Naive thymus-derived CD8-positive, alpha-beta T cell (primary cell): ENCODE results near the gene LPP. TPM values are rescaled to one million over a fixed set of nuclear protein-coding genes. Genes with fewer than 3 reads are reported as not detected.
A peak's percentile ranks its signal among the peaks of the same experiment; 100 is the strongest.

Experiments
- ATAC-seq, 2 donors: fragments of 150-1000 bp; cut with Tn5 transposase in 1 of 2; sonication (Bioruptor Pico), chemical (Tn5 transposase) in 1 of 2; 1 replicate in 1 of 2; 2 replicates in 1 of 2; pipeline ENCODE4 v1.10.0; 2021; ENCODE audit warnings: mild to moderate bottlenecking in 2 of 2, moderate library complexity in 2 of 2
- POLR2A ChIA-PET: fragments of 350-600 bp; sonication (Branson Sonifier 250); formaldehyde crosslinking; loops from one replicate; lab custom pipeline; 2021; ENCODE audit warnings: antibody characterized with exemption; lab: Charles Lee
- DNase-seq, 10 donors: peaks; one replicate each; pipeline versions ENCODE4 v3.0.0 to v3.0.0-alpha.2; 2020 to 2022
- H3K27ac Mint-ChIP-seq, 10 donors: one replicate each; pipeline ENCODE4 v1.8.0; 2020 to 2022; ENCODE audit warnings: mild to moderate bottlenecking in 10 of 10, mixed read lengths in 10 of 10, moderate library complexity in 4 of 10, inconsistent platforms in 1 of 10
- H3K27me3 Mint-ChIP-seq, 5 donors: one replicate each; pipeline ENCODE4 v1.8.0; 2021 to 2022; ENCODE audit warnings: mixed read lengths in 5 of 5
- H3K36me3 Mint-ChIP-seq, 3 donors: one replicate each; pipeline ENCODE4 v1.8.0; 2020 to 2022; ENCODE audit warnings: mixed read lengths in 3 of 3, mild to moderate bottlenecking in 2 of 3, inconsistent platforms in 1 of 3
- H3K4me1 Mint-ChIP-seq, 4 donors: one replicate each; pipeline ENCODE4 v1.8.0; 2021 to 2022; ENCODE audit warnings: mixed read lengths in 4 of 4
- H3K4me3 Mint-ChIP-seq, 10 donors: one replicate each; pipeline ENCODE4 v1.8.0; 2020 to 2022; ENCODE audit warnings: mild to moderate bottlenecking in 10 of 10, mixed read lengths in 10 of 10, moderate library complexity in 6 of 10, inconsistent platforms in 1 of 10
- H3K9me3 Mint-ChIP-seq, 9 donors: one replicate each; pipeline ENCODE4 v1.8.0; 2020 to 2022; ENCODE audit warnings: mixed read lengths in 9 of 9, mild to moderate bottlenecking in 3 of 9, inconsistent platforms in 1 of 9, moderate library complexity in 1 of 9
- polyA plus RNA-seq, 3 donors: library from polyadenylated mRNA; unstranded; fragments of 300-500 nt; fragmentation: Illumina TruSeq; gene quantifications; one replicate each; pipeline ENCODE4 v1.2.3, GENCODE V29; 2021
- total RNA-seq, 8 experiments: library from RNA in 2 of 8; stranded (reverse) in 2 of 8; gene quantifications; one replicate each; pipeline ENCODE4 v1.2.3 and lab custom pipeline; 2021 to 2026

LPP gene
- total and polyA plus RNA-seq, 5 experiments from 2014 or later: 4.9 to 12.5 (median 7.7) TPM

DNA sequence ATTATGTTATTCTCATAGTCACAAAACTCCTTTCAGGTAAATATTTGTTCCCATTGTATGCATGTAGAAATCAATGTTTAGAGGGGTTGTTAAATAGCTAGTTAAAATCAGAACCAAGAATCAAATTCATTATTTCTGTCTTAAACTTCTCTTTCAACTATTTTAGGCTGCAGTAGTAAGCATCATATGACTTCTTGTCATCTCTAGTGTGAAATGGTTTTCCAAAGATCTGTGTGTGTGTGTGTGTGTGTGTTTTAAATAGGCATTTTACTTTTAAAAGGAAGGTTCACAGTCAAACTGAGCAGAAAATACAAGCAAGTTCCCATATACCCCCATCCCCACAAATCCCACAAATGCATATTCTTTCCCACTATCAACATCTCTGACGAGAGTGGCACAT, 506.5 kb downstream of the LPP start:
- Mint-ChIP-seq H3K9me3 (no peaks in the 10 kb centered on the region), H3K36me3 (no peaks in the 10 kb centered on the region), H3K27me3 (no peaks in the 10 kb centered on the region), H3K4me3 (no peak overlapping the region), H3K27ac (no peak overlapping the region), H3K4me1 (peaks cover 0 to 2% (median under 1%) of the 10 kb centered on the region in 4 donors)
- ATAC-seq (no peak), DNase-seq (no peak)
- POLR2A ChIA-PET: no interaction called here

DNA sequence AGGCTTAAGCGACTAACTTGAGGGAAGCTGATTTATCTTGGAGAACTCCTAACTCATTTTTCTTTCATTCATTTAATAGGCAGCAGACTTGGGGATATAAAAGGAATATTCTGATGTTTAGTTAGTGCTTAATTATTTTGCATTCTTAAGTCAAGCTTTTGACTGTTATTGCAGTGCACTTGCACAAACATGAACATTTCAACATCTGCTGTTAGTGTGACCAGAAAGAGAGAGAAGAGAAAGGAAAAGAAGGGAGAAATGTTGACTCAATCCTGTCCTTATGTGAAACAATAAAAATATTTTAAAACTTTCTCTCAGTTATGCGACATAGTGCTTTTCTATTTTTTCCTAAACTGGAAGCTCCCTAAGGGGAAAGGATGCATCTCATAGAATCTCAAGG, 507.8 kb downstream of the LPP start:
- no peak overlapping the region for H3K4me3 Mint-ChIP-seq
- no peaks in the 10 kb centered on the region for H3K9me3 Mint-ChIP-seq
- peaks cover 0 to 5% (median 0%) of the 10 kb centered on the region in 3 donors for H3K36me3 Mint-ChIP-seq
- DNase-seq (no peak), ATAC-seq (no peak)
- POLR2A ChIA-PET: no interaction called here
- H3K4me1 Mint-ChIP-seq: peaks cover 0 to 2% (median under 1%) of the 10 kb centered on the region in 4 donors
- no peaks in the 10 kb centered on the region for H3K27me3 Mint-ChIP-seq
- no peak overlapping the region for H3K27ac Mint-ChIP-seq

DNA sequence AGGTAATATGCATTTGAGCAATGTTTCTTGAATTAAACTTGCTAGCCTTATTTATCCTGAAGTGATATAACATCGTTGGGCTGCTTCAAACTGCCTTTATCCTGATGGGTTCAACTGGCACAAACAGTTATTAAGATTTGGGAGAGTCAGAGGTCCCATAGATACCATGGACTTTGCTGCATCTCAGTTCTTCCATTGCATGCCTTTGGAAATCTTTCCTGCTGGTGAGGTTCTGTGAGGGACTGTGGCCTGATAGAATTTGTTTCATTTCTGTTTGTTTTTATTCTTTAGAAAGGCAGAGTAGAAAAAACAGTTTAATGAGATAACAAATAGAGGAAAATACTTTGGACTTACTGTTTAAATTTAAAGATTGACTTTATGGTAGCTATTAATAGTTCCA, 508.3 kb downstream of the LPP start:
- POLR2A ChIA-PET: no interaction called here
- H3K27me3 Mint-ChIP-seq: no peaks in the 10 kb centered on the region
- peak overlapping the region in 1 of 10 donors; percentile 49 for H3K27ac Mint-ChIP-seq
- no peak overlapping the region for H3K4me3 Mint-ChIP-seq
- ATAC-seq (no peak), DNase-seq (no peak)
- no peaks in the 10 kb centered on the region for H3K9me3 Mint-ChIP-seq
- peaks cover 0 to 5% (median 0%) of the 10 kb centered on the region in 3 donors for H3K36me3 Mint-ChIP-seq
- peaks cover 0 to 2% (median under 1%) of the 10 kb centered on the region in 4 donors for H3K4me1 Mint-ChIP-seq

DNA sequence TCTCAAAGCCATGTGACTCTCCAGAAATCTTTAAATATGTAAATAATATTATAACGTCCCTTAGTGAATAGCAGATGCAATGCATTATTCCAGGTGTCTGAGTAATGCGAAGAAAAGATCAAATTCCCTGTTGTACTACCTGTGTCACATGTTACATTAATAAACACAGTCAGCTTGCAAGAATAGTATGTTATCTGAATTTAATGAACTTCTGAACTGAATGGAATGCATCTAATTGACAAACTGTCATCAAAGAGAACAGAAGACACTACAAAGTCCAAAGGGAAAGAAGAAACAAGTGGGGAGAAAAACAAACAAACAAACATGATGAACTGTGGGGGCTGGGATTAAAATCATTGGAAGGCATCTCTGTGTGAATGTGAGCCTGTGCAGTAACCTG, 508.8 kb downstream of the LPP start:
- Mint-ChIP-seq H3K9me3 (no peaks in the 10 kb centered on the region), H3K4me1 (peaks cover 0 to 2% (median under 1%) of the 10 kb centered on the region in 4 donors), H3K4me3 (no peak overlapping the region), H3K27me3 (no peaks in the 10 kb centered on the region), H3K36me3 (peaks cover 0 to 5% (median 0%) of the 10 kb centered on the region in 3 donors), H3K27ac (no peak overlapping the region)
- ATAC-seq: no peak
- no peak for DNase-seq
- POLR2A ChIA-PET: no interaction called here

DNA sequence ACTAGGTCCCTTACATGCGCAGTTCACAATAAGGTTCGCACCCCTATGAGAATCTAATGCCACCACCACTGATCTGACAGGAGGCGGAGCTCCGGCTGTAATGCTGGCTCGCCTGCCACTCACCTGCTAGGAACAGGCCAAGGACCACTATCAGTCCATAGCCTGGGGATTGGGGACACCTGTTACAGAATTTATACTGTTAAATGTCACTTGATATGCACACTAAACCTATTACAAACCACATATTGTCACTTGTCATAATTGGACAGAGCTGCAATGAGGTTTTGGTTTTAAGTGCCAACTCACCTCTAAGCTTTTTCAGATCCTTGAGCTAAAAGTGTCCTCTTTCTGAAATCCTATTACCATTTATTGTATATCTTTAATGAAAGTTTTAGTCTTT, 509.9 kb downstream of the LPP start:
- ATAC-seq: no peak

DNA sequence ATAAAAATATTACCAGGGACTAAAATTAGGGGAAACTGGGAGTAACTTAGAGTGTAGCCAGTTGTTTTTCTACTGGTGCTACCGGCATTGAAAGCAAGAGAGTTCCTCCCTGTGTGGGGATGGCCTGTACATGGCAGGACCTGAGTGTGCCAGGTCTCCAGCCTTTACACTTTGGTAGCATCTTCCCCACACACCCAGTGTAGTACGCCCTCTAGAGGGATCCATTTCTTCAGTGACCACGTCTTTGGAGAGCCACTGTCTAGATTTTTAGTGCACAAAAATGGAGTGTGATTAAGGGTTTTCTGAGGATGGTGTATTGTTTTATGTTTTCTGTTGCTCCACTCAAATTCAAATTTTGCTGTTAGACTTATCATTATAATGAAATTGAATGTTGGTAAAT, 510.8 kb downstream of the LPP start:
- no peak for ATAC-seq
- Mint-ChIP-seq H3K9me3 (peaks cover 0 to 8% (median 0%) of the 10 kb centered on the region in 9 donors), H3K27me3 (no peaks in the 10 kb centered on the region), H3K27ac (no peak overlapping the region), H3K36me3 (peaks cover 2 to 19% (median 5%) of the 10 kb centered on the region in 3 donors), H3K4me3 (no peak overlapping the region), H3K4me1 (peaks cover 0 to 1% (median 0%) of the 10 kb centered on the region in 4 donors)
- POLR2A ChIA-PET: no interaction called here
- DNase-seq: no peak

More for the DNA sequence above, 509.9 kb downstream of the LPP start:
- POLR2A ChIA-PET: no interaction called here
- peaks cover under 1 to 10% (median 2%) of the 10 kb centered on the region in 3 donors for H3K36me3 Mint-ChIP-seq
- H3K27me3 Mint-ChIP-seq: no peaks in the 10 kb centered on the region
- H3K27ac Mint-ChIP-seq: no peak overlapping the region
- H3K9me3 Mint-ChIP-seq: peaks cover 0 to 4% (median 0%) of the 10 kb centered on the region in 9 donors
- peaks cover 0 to 1% (median 0%) of the 10 kb centered on the region in 4 donors for H3K4me1 Mint-ChIP-seq
- H3K4me3 Mint-ChIP-seq: no peak overlapping the region
- DNase-seq: no peak

DNA sequence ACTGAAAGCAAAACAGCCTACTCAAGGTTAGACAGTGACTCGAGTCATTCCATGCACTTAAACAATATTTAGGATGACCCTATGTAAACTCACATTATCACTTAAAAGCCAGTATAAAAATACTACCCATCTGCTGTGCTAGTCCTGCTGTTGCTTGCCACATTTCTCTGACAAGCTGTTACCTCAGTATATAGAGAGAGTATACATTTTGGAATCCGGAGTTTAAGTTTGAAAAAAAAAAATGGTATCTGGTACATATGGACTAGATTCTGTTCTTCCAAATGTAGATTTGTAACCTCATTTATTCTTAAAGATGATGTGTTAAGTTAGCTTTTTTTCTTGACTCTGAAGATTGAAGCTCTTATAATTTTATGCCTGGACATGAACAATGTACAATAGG, 514.0 kb downstream of the LPP start:
- POLR2A ChIA-PET: no interaction called here
- DNase-seq: no peak

DNA sequence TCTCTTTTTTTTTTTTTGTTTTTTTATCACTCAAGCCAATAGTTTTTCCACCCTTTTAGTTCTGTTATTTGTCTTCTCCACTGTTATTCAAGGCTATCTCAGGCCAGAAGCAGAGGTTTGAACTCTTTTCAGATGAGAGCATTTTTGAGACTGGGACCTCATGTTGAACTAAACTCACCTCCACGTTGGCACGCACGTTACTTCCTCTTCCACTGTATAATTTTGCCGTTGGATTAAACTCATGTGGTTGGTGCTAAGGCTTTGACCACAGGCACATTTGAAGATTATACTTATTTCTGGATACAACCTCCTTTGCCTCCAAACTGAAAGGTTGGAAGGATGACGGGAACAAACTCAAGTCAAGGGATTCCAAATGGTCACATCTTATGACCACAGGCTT, 516.5 kb downstream of the LPP start:
- no peaks in the 10 kb centered on the region for H3K27me3 Mint-ChIP-seq
- no peak for ATAC-seq
- H3K4me3 Mint-ChIP-seq: no peak overlapping the region
- POLR2A ChIA-PET: no interaction called here
- peaks cover 0 to 13% (median 7%) of the 10 kb centered on the region in 4 donors for H3K4me1 Mint-ChIP-seq
- no peak for DNase-seq
- H3K36me3 Mint-ChIP-seq: peaks cover 2 to 21% (median 5%) of the 10 kb centered on the region in 3 donors
- H3K27ac Mint-ChIP-seq: no peak overlapping the region
- H3K9me3 Mint-ChIP-seq: peaks cover 0 to 8% (median 0%) of the 10 kb centered on the region in 9 donors

More for the DNA sequence above, 514.0 kb downstream of the LPP start:
- ATAC-seq: no peak
- peaks cover 0 to 13% (median 7%) of the 10 kb centered on the region in 4 donors for H3K4me1 Mint-ChIP-seq
- no peak overlapping the region for H3K4me3 Mint-ChIP-seq
- peaks cover 0 to 8% (median 0%) of the 10 kb centered on the region in 9 donors for H3K9me3 Mint-ChIP-seq
- H3K27ac Mint-ChIP-seq: no peak overlapping the region
- H3K27me3 Mint-ChIP-seq: no peaks in the 10 kb centered on the region
- peaks cover 2 to 21% (median 5%) of the 10 kb centered on the region in 3 donors for H3K36me3 Mint-ChIP-seq

DNA sequence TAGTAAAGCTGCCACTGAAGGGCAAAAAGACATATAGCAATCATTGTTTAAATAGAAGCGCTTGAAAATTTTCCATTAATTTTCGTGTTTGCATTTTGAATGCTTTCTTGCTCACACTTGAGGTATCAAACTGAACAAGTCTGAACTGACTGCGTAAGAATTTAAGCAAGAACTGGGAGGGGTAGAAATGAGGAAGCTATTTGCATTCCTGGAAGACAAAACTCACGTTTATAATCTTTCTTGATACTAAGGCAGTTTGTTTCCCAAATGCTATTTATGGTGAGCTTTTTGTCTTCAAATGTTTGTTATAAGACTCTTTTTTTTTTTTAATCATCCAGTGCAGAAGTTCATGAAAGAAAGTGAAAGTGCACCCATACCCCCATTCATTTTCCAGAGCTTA, 518.0 kb downstream of the LPP start:
- POLR2A ChIA-PET: no interaction called here
- Mint-ChIP-seq H3K4me3 (peak overlapping the region in 1 of 10 donors; percentile 45), H3K27ac (no peak overlapping the region), H3K9me3 (peaks cover 0 to 8% (median 0%) of the 10 kb centered on the region in 9 donors), H3K4me1 (peaks cover 0 to 13% (median 7%) of the 10 kb centered on the region in 4 donors), H3K27me3 (no peaks in the 10 kb centered on the region), H3K36me3 (peaks cover 2 to 16% (median 5%) of the 10 kb centered on the region in 3 donors)
- DNase-seq (no peak), ATAC-seq (no peak)

DNA sequence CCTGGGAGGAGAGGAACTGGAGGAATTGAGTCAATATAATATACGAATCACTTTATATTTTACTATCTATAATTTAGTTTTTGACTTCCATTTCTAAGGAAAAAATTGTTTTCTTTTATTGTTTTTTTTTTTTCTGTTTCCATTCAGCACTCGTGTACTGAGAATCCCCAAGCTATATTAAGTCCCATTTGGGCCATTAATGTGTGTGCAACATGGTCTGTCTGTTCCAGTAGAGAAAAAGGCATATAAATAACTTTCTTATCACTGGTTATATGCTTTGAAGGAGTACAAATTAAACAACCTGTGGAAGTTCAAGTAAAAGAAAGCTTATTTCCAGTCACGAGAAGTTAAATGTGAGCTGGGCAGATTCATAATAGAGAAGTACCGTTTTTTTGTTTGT, 518.9 kb downstream of the LPP start:
- no peak overlapping the region for H3K4me3 Mint-ChIP-seq
- DNase-seq (no peak), ATAC-seq (no peak)
- H3K36me3 Mint-ChIP-seq: peaks cover 2 to 16% (median 5%) of the 10 kb centered on the region in 3 donors
- no peaks in the 10 kb centered on the region for H3K27me3 Mint-ChIP-seq
- H3K4me1 Mint-ChIP-seq: peaks cover 0 to 13% (median 7%) of the 10 kb centered on the region in 4 donors
- H3K27ac Mint-ChIP-seq: no peak overlapping the region
- POLR2A ChIA-PET: interaction anchor here (0.6 kb wide), 1 partner anchor 75 kb away, joined by 3 read pairs; no protein-coding TSS in a partner anchor
- H3K9me3 Mint-ChIP-seq: peaks cover 0 to 8% (median 0%) of the 10 kb centered on the region in 9 donors

DNA sequence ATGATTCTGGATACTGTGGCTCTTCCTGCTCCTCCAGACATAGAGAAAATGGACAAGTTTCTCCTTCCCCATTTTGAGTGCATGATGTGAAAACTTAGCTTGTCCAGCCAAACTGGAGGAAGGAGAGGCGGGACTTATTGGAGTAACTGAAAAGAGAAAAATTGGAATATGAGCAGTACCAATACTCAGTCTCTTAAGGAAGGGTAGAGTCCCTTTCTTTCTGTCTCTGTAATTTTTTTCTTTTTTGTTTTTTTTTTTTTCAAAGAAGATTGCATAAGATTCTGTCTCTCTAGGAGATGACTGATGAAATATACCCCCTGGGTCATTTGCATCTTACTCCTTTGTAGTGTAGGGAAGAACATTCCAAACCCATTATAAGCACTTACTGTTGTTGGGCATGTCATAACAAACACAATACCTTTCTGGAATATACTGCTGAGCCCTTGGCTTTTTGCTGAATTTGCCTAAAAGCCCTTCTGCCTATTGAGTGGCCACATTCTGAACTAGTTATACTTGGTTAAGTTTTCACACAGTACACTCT, 519.8 kb downstream of the LPP start:
- no peak overlapping the region for H3K4me3 Mint-ChIP-seq
- ATAC-seq: no peak
- H3K9me3 Mint-ChIP-seq: peaks cover 0 to 7% (median 0%) of the 10 kb centered on the region in 9 donors
- no peak for DNase-seq
- POLR2A ChIA-PET: no interaction called here
- peaks cover 0 to 13% (median 7%) of the 10 kb centered on the region in 4 donors for H3K4me1 Mint-ChIP-seq
- H3K27ac Mint-ChIP-seq: no peak overlapping the region
- H3K36me3 Mint-ChIP-seq: peaks cover 2 to 12% (median 4%) of the 10 kb centered on the region in 3 donors
- H3K27me3 Mint-ChIP-seq: no peaks in the 10 kb centered on the region

DNA sequence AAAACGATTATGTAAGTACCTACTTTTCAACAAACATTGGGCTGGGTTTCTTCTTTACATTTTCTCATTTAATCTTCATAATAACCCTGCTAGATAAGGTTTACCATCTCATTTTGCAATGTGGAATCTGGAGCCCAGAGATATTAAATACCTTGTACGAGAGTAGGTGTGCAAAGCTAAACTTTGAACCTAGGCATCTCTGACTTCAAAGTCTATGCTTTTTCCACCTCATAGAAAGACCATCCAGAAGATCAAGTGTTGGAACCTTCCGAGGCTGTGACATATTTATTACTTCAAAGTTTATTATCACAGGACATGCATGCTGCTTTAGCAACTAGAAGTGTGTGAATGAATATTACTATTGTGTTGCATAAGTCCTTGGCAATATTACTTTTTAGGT, 520.6 kb downstream of the LPP start:
- Mint-ChIP-seq H3K27ac (no peak overlapping the region), H3K4me3 (no peak overlapping the region), H3K27me3 (no peaks in the 10 kb centered on the region), H3K9me3 (peaks cover 0 to 3% (median 0%) of the 10 kb centered on the region in 9 donors), H3K36me3 (peaks cover 0 to 3% (median 0%) of the 10 kb centered on the region in 3 donors), H3K4me1 (peaks cover 0 to 13% (median 7%) of the 10 kb centered on the region in 4 donors)
- DNase-seq: no peak
- no peak for ATAC-seq
- POLR2A ChIA-PET: no interaction called here

DNA sequence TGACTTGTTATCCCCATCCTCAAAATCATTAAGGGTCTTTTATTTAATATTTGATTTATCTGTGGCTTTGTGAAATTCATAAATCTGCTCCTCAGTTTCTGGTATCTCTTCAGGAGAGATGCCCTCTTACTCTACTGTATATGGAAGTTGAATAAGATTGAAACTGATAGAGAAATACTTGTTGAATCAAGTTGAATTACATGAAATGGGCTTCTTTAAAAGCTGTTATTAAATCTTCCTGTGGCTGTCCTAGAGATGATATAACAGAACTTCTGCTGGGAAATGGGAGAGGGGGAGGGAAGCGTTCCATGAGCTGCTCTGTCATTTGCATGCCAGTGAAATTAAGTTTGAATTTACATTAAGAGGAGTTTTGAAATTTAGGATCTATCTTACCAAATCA, 523.4 kb downstream of the LPP start:
- no peaks in the 10 kb centered on the region for H3K27me3 Mint-ChIP-seq
- peaks cover 0 to 3% (median 0%) of the 10 kb centered on the region in 9 donors for H3K9me3 Mint-ChIP-seq
- peaks cover 0 to 2% (median 0%) of the 10 kb centered on the region in 3 donors for H3K36me3 Mint-ChIP-seq
- H3K4me3 Mint-ChIP-seq: no peak overlapping the region
- H3K4me1 Mint-ChIP-seq: peaks cover under 1 to 7% (median 2%) of the 10 kb centered on the region in 4 donors
- ATAC-seq (no peak), DNase-seq (no peak)
- H3K27ac Mint-ChIP-seq: no peak overlapping the region
- POLR2A ChIA-PET: no interaction called here
